Sigmoid colon (tissue), 7 donors: ENCODE measurements around the gene WWTR1. TPM values are rescaled to one million over a fixed set of nuclear protein-coding genes. Genes with fewer than 3 reads are reported as not detected.

Source experiments
- DNase-seq: peaks from one replicate; pipeline ENCODE4 v3.0.0-alpha.2; 2019
- H3K27ac ChIP-seq, 4 donors: fragments of 200-600 bp; sonication (generic); one replicate each; pipeline ENCODE4 v1.5.1; 2016 to 2019; ENCODE audit warnings: mild to moderate bottlenecking in 1 of 4
- H3K27me3 ChIP-seq, 3 donors: fragments of 200-600 bp; sonication (generic); one replicate each; pipeline ENCODE4 v1.5.1; 2019; ENCODE audit warnings: mild to moderate bottlenecking in 1 of 3
- H3K36me3 ChIP-seq, 4 donors: fragments of 200-600 bp; sonication (generic); one replicate each; pipeline ENCODE4 v1.5.1; 2016 to 2019
- H3K4me1 ChIP-seq, 4 donors: fragments of 200-600 bp; sonication (generic); one replicate each; pipeline ENCODE4 v1.5.1; 2017 to 2019
- H3K4me3 ChIP-seq, 4 donors: fragments of 200-600 bp; sonication (generic); one replicate each; pipeline ENCODE4 v1.5.1; 2017 to 2019; ENCODE audit warnings: mild to moderate bottlenecking in 2 of 4, moderate library complexity in 1 of 4
- H3K9me3 ChIP-seq, 4 donors: fragments of 200-600 bp in 3 of 4; sonication (generic) in 3 of 4; one replicate each; pipeline versions ENCODE4 v1.5.1 to v1.6.1; 2013 to 2019
- CTCF ChIP-seq, 4 experiments: fragments of 450-650 bp in 3 of 4; fragments of 200-600 bp in 1 of 4; IDR thresholded peaks; one replicate each; pipeline ENCODE4 v1.5.1; 2016 to 2019; ENCODE audit warnings: antibody characterized with exemption in 4 of 4, mild to moderate bottlenecking in 3 of 4, moderate library complexity in 2 of 4
- EP300 ChIP-seq, 4 donors: sonication (generic); formaldehyde crosslinking; IDR thresholded peaks; one replicate each; pipeline ENCODE4 v1.6.1; 2017; ENCODE audit warnings: antibody characterized with exemption in 4 of 4
- POLR2A ChIP-seq, 2 donors: fragments of 450-650 bp; IDR thresholded peaks; one replicate each; pipeline ENCODE4 v1.6.1; 2016; ENCODE audit warnings: antibody characterized with exemption in 2 of 2, mild to moderate bottlenecking in 2 of 2, moderate library complexity in 2 of 2
- POLR2AphosphoS5 ChIP-seq, 4 donors: sonication (generic); formaldehyde crosslinking; IDR thresholded peaks; one replicate each; pipeline ENCODE4 v1.6.1; 2017; ENCODE audit warnings: antibody characterized with exemption in 4 of 4
- WGBS, 2 donors: extraction: QIAGEN DNeasy Blood & Tissue Kit; methylation state at CpG; one replicate each; pipeline ENCODE4 v1.1.7; 2013; 5-methylcytosine and 5-hydroxymethylcytosine counted together
- intact Hi-C: fragments of 100-400 bp; cut with DNase I; formaldehyde crosslinking; loops from one replicate; pipeline ENCODE4 v1.15.1; 2023
- polyA plus RNA-seq, 3 donors: library from polyadenylated mRNA; stranded (reverse); fragments of 200-250 nt; gene quantifications; one replicate each; pipeline ENCODE4 v1.2.3, GENCODE V29; 2013
- total RNA-seq, 4 donors: library from RNA; depleted of rRNA; stranded (reverse); fragments of >200 nt; gene quantifications; one replicate each; pipeline ENCODE4 v1.1.0, GENCODE V29; 2016
- donor health status: healthy with polysubstance abuse.
- donor health status: Bipolar disorder and iron deficiency.
- donor health status: healthy.

WWTR1 gene
- total and polyA plus RNA-seq, 7 donors, result 7.9 to 340 (median 243) TPM

DNA sequence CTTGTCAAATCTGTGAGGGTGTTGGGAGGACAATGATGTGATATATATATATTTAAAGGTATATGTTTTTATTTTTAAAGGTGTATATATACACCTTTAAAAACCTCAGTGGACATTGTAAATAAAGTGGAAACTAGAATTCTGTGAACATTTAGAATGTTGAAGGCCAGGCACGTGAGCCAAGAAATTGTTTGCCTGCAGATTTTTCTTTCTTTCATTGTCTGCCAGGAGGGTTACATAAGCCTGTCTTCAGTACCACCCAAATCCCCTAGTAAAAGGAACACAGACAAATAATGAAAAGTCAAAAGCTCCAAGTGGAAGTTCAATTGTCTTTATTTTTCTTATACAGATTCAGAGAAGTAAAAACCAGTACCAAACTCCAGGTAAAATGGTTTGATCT lies 140.9 kb downstream of the WWTR1 start:
- intact Hi-C loops, result no loop called here
- 59 to 68% methylated on average over 1 of the region's 1 CpG for WGBS, 2 donors
- no peak overlapping the region for H3K27ac ChIP-seq

DNA sequence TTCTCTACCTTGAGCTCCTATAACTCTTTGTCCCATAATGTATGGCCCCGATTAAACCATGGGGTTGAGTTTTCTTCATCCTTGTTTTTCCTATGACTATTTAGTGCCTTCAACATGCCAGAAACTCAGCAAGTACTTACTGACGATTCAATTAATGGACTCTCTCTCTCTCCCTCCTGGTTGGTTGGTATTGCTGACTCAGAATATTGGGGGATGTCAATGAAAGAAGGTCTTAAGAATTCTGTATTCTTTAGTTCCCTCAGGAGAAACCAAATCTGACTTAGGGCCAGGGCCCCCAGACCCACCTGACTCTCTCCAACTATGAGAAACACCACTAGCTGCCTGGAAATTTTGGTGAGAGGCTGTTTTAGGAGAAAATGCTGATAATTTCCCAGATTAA lies 142.6 kb downstream of the WWTR1 start:
- no peak for DNase-seq
- Histone ChIP-seq H3K4me3 (no peak overlapping the region), H3K27ac (no peak overlapping the region), H3K4me1 (peaks cover 0 to 22% (median 14%) of the 10 kb centered on the region in 4 donors), H3K27me3 (no peaks in the 10 kb centered on the region), H3K36me3 (peaks cover 0 to 34% (median 5%) of the 10 kb centered on the region in 4 donors), H3K9me3 (no peaks in the 10 kb centered on the region)
- intact Hi-C loops, result no loop called here
- 85 to 90% methylated on average over 2 of the region's 2 CpGs for WGBS, 2 donors
- no peak for TF ChIP-seq CTCF (IDR thresholded peaks at IDR 0.05)
- TF ChIP-seq POLR2A (IDR thresholded peaks at IDR 0.05), result no peak
- TF ChIP-seq EP300 (IDR thresholded peaks at IDR 0.05), result no peak
- TF ChIP-seq POLR2AphosphoS5 (IDR thresholded peaks at IDR 0.05), result no peak

More for the DNA sequence above, 140.9 kb downstream of the WWTR1 start:
- H3K36me3 ChIP-seq, result peaks cover 0 to 51% (median 13%) of the 10 kb centered on the region in 4 donors
- H3K4me3 ChIP-seq, result no peak overlapping the region
- no peak for DNase-seq
- H3K9me3 ChIP-seq, result no peaks in the 10 kb centered on the region
- TF ChIP-seq POLR2AphosphoS5 (IDR thresholded peaks at IDR 0.05) (no peak), POLR2A (IDR thresholded peaks at IDR 0.05) (no peak), CTCF (IDR thresholded peaks at IDR 0.05) (no peak), EP300 (IDR thresholded peaks at IDR 0.05) (no peak)
- H3K27me3 ChIP-seq, result no peaks in the 10 kb centered on the region
- peaks cover 0 to 22% (median 14%) of the 10 kb centered on the region in 4 donors for H3K4me1 ChIP-seq

GRCh38 chr3:149514471-149514870 lies 143.4 kb downstream of the WWTR1 start:
- intact Hi-C loops, result loop anchor here (5.0 kb wide), 2 partner anchors 258 to 298 kb away; partner anchors contain the start of gene RNF13
- H3K4me3 ChIP-seq, result no peak overlapping the region
- TF ChIP-seq POLR2A (IDR thresholded peaks at IDR 0.05) (no peak), CTCF (IDR thresholded peaks at IDR 0.05) (no peak), POLR2AphosphoS5 (IDR thresholded peaks at IDR 0.05) (no peak), EP300 (IDR thresholded peaks at IDR 0.05) (no peak)
- H3K9me3 ChIP-seq, result no peaks in the 10 kb centered on the region
- H3K36me3 ChIP-seq, result peaks cover 0 to 26% (median 0%) of the 10 kb centered on the region in 4 donors
- H3K27ac ChIP-seq, result no peak overlapping the region
- 83 to 87% methylated on average over 2 of the region's 2 CpGs for WGBS, 2 donors
- H3K27me3 ChIP-seq, result no peaks in the 10 kb centered on the region
- H3K4me1 ChIP-seq, result peaks cover 0 to 22% (median 14%) of the 10 kb centered on the region in 4 donors
- no peak for DNase-seq

DNA sequence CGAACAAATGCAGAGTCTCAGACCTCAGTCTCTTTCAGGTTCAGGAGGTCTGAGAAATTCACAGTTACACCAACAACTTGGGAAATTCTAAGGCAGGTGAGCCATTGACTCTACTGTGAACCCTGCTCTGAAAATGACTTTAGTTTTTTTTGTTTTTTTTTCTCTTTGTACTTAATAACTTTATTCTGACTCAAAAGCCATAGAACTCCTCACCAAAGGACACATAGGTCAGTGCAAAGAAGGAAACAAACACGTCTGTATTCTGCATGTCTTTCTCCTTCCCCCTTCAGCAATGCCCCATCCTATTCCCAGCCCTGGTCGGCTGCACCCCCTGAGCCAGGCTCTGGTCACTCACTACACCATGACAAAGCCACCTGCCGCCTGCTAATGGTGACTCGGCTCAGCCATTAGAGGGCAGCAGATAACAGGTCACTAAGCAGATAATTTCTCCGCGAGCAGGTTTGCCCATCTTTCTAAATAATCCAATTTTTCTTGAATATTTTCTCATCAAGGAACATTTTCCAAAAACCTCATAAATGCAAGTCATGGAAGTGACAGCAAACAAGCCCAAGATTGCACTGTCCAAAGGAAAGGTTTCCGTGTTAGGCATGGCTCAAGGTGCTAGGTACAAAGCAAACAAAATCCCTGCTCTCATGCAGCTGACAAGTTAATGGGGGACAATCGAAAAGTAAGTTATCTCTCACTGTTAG lies 145.6 kb downstream of the WWTR1 start:
- WGBS, 2 donors, result 10 to 16% methylated on average over 9 of the region's 9 CpGs

More for the DNA sequence above, 145.6 kb downstream of the WWTR1 start:
- Histone ChIP-seq H3K36me3 (peaks cover 0 to 9% (median 0%) of the 10 kb centered on the region in 4 donors), H3K4me3 (no peak overlapping the region), H3K9me3 (no peaks in the 10 kb centered on the region), H3K4me1 (peaks cover 0 to 17% (median 11%) of the 10 kb centered on the region in 4 donors), H3K27ac (no peak overlapping the region), H3K27me3 (no peaks in the 10 kb centered on the region)
- TF ChIP-seq EP300 (IDR thresholded peaks at IDR 0.05) (no peak), POLR2A (IDR thresholded peaks at IDR 0.05) (no peak), CTCF (IDR thresholded peaks at IDR 0.05) (peak; percentile 67 to 81 (median 76))
- DNase-seq, result peak; percentile 85
- intact Hi-C loops, result loop anchor here (1.0 to 5.0 kb wide), 3 partner anchors 205 to 300 kb away; partner anchors contain the start of gene RNF13
